ENCODE measurements around the gene MAP4K4. TPM values are rescaled to one million over a fixed set of nuclear protein-coding genes. Genes with fewer than 3 reads are reported as not detected.

Gene MAP4K4
- total RNA-seq, 1 experiment from 2014 or later, result 136 TPM

DNA sequence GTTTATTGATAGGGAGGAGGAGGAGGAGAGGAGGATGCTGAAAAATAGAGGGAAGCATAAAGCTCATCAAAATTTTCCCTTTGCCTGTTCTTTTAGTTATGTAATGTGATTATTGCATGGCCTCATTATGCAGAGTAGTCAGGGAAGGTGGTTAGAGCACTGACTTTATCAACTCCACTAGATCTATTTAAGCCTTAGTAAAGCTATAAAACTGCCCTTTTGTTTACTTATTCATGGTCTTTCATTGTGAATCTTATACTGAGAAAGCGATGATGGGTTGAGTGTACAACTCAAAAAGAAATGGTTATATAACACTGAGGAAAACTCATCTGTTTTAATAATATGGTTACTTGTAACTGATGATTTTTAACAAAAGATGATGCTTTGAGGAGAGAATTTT is 81.7 kb downstream of the MAP4K4 start:
- H3K27ac Mint-ChIP-seq (ENCODE audit: unreplicated experiment), result no peak overlapping the region

DNA sequence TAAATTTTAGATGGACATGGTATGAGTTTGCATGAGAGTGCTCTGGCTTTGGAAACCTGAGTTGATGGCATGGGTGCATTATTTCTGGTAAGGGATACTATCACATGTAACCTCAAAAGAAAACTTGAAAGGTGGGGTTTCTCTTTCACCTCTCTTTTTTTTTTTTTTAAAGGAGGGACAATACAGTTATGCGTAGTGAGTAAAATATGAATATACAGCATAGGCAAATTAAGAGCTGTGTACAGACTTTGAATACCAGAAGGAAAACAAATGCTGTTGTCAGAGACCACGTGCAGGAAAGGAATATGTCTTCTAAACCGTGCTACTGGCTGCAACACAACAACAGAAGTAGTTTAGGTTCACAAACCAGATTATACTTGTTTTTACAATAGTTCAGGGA is 82.1 kb downstream of the MAP4K4 start:
- DNase-seq, result no peak
- TF ChIP-seq, protein P1, sequence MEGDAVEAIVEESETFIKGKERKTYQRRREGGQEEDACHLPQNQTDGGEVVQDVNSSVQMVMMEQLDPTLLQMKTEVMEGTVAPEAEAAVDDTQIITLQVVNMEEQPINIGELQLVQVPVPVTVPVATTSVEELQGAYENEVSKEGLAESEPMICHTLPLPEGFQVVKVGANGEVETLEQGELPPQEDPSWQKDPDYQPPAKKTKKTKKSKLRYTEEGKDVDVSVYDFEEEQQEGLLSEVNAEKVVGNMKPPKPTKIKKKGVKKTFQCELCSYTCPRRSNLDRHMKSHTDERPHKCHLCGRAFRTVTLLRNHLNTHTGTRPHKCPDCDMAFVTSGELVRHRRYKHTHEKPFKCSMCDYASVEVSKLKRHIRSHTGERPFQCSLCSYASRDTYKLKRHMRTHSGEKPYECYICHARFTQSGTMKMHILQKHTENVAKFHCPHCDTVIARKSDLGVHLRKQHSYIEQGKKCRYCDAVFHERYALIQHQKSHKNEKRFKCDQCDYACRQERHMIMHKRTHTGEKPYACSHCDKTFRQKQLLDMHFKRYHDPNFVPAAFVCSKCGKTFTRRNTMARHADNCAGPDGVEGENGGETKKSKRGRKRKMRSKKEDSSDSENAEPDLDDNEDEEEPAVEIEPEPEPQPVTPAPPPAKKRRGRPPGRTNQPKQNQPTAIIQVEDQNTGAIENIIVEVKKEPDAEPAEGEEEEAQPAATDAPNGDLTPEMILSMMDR (IDR thresholded peaks at IDR 0.05; ENCODE audit: unreplicated experiment), result no peak
- Mint-ChIP-seq H3K9me3 (ENCODE audit: low read depth, unreplicated experiment) (peaks cover 2% of the 10 kb centered on the region), H3K27me3 (ENCODE audit: unreplicated experiment) (no peaks in the 10 kb centered on the region), H3K4me3 (ENCODE audit: low read depth, unreplicated experiment) (no peak overlapping the region), H3K27ac (ENCODE audit: unreplicated experiment) (no peak overlapping the region), H3K4me1 (ENCODE audit: low read depth, unreplicated experiment) (peaks cover 57% of the 10 kb centered on the region), H3K36me3 (ENCODE audit: insufficient read depth, unreplicated experiment) (peaks cover 4% of the 10 kb centered on the region)
- CTCF ChIA-PET, result interaction anchor here (0.8 kb wide), 1 partner anchor 14 kb away, joined by 3 read pairs; no protein-coding TSS in a partner anchor
- BruUV-seq (replicated peaks), result no TSS peak
- intact Hi-C loops (cut with micrococcal nuclease; ENCODE audit: unreplicated experiment), result no loop called here

More for the DNA sequence above, 81.7 kb downstream of the MAP4K4 start:
- DNase-seq, result no peak
- Mint-ChIP-seq H3K4me3 (ENCODE audit: low read depth, unreplicated experiment) (no peak overlapping the region), H3K9me3 (ENCODE audit: low read depth, unreplicated experiment) (peaks cover 2% of the 10 kb centered on the region), H3K36me3 (ENCODE audit: insufficient read depth, unreplicated experiment) (peaks cover 4% of the 10 kb centered on the region), H3K4me1 (ENCODE audit: low read depth, unreplicated experiment) (peaks cover 56% of the 10 kb centered on the region), H3K27me3 (ENCODE audit: unreplicated experiment) (no peaks in the 10 kb centered on the region)
- intact Hi-C loops (cut with micrococcal nuclease; ENCODE audit: unreplicated experiment), result no loop called here
- BruUV-seq (replicated peaks), result no TSS peak
- CTCF ChIA-PET, result no interaction called here
- TF ChIP-seq, protein P1 (IDR thresholded peaks at IDR 0.05; ENCODE audit: unreplicated experiment), result no peak

DNA sequence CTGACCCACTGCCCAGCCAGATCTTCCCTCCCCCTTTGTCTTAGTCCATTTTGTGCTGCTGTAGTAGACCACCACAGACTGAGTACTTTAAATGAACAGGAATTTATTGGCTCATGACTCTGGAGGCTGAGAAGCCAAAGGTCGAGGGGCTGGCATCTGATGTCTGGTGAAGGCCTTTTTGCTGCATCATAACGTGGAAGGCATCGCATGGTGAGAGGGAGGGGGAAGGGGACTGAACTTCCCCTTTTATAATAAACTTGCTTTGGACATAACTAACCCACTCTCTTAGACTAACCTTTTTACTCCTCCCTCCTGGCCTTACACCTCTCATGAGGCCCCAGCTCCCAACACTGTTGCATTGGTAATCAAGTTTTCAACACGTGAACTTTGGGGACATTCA is 83.8 kb downstream of the MAP4K4 start:
- CTCF ChIA-PET, result no interaction called here
- Mint-ChIP-seq H3K4me1 (ENCODE audit: low read depth, unreplicated experiment) (peaks cover 48% of the 10 kb centered on the region), H3K9me3 (ENCODE audit: low read depth, unreplicated experiment) (peaks cover 2% of the 10 kb centered on the region), H3K27ac (ENCODE audit: unreplicated experiment) (no peak overlapping the region), H3K36me3 (ENCODE audit: insufficient read depth, unreplicated experiment) (peaks cover 4% of the 10 kb centered on the region), H3K27me3 (ENCODE audit: unreplicated experiment) (no peaks in the 10 kb centered on the region), H3K4me3 (ENCODE audit: low read depth, unreplicated experiment) (no peak overlapping the region)
- intact Hi-C loops (cut with micrococcal nuclease; ENCODE audit: unreplicated experiment), result no loop called here
- no peak for DNase-seq
- no TSS peak for BruUV-seq (replicated peaks)
- TF ChIP-seq, protein P1 (IDR thresholded peaks at IDR 0.05; ENCODE audit: unreplicated experiment), result no peak

DNA sequence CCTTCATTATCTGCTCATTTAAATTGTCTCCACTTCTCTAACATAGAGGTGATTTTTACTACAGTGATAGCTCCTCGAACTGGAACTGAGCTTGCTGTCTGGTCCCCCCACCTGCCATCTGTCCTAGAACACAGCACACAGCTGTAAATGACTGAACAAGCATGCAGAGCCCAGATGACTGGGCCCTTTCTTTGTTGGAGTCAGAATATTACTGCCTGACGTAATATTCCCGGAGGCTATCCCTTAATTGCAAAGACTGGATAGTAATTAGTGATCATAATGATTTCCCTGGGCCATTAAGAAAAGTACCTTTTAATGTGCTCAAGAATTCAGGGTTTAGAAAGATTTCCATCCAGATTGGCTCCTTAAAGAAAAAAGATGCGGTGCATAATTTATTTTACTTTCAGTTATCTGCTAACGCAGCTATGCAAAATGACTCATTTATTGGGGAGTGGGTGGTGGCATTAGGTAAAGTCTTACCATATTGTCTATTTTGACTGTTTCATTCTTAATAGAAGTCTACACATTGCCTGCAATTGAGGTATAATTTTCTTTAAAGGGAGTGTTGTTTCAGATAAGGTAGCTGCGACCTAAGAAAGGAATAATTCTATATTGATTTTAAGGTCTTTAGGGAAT is 84.4 kb downstream of the MAP4K4 start:
- H3K27me3 Mint-ChIP-seq (ENCODE audit: unreplicated experiment), result no peaks in the 10 kb centered on the region
- H3K27ac Mint-ChIP-seq (ENCODE audit: unreplicated experiment), result no peak overlapping the region
- H3K4me1 Mint-ChIP-seq (ENCODE audit: low read depth, unreplicated experiment), result peaks cover 48% of the 10 kb centered on the region
- peaks cover 2% of the 10 kb centered on the region for H3K9me3 Mint-ChIP-seq (ENCODE audit: low read depth, unreplicated experiment)
- TF ChIP-seq, protein P1 (IDR thresholded peaks at IDR 0.05; ENCODE audit: unreplicated experiment), result no peak
- intact Hi-C loops (cut with micrococcal nuclease; ENCODE audit: unreplicated experiment), result no loop called here
- CTCF ChIA-PET, result no interaction called here
- peaks cover 4% of the 10 kb centered on the region for H3K36me3 Mint-ChIP-seq (ENCODE audit: insufficient read depth, unreplicated experiment)
- no TSS peak for BruUV-seq (replicated peaks)
- no peak overlapping the region for H3K4me3 Mint-ChIP-seq (ENCODE audit: low read depth, unreplicated experiment)
- no peak for DNase-seq

Data from Calu3 (cell line).